ENCODE results near the gene LDLRAD4.

Gene LDLRAD4

DNA sequence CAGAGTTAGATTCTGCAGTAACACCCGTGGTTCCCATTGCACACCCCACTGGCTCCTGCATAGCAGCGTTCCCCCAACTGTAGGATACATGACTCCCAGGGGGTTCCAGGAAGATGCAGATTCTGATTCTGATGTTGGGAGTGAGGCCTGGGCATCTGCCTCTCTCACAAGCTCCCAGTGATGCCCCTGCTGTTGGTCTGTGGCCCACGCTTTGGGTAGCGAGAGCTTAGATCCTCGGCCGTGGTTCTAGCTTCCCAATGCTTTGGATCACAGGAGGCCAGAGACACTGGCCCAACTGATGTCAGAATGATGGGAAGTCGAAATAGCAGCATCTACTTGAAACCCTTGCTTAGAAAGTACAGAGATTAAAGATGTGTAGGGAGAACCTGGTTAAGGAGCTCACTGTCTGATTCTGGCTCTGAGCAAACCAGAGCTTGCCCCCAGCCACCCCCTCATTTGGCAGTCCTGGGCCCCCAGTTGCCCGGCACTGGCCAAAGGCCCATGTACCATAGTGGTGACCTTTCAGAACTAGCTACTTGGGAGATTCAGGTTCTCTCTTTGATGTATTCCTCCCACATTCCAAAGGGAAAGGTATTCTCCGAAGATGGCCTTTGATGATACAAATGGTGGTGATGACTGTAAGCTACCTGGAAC is 310.3 kb downstream of the LDLRAD4 start:
- no peak for DNase-seq

DNA sequence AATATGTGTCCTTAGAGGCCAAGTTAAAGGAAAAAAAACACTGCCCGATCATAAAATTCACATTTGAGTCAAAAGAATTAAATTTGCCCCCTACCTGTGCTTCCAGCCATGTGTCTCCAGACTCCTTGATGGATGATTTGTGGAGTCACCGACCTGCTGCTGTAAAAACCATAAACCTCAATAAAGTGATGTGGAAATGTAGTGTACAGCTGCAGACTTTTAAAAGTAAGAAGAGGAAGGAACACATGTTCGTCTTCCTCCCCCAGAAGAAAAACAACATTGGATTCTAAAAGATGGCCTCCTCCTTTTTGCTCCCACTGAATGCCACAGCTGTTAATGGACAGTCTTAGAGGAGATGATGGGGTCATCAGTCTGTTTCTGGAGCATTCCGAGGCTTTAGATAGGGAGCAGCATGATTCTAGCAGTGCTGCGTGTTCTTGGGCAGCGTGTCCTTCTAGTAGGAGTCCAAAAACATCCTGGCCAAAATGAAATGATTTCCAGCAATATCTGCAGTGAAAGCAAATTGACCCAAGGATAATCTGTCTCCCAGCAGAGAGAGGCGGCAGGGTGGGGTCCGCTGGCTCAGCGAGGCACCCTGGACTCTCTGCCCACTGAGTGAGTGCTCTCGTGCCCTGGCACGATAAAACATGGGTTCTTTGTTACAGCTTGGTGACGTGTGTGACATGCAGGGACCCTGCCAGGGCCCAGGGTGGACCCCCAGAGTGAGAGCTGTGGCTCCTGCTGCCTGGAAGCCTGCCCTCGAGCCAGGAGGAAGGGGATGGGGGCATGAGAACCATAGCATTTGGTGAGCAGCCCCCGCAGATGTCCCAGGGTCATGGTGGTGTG is 311.7 kb downstream of the LDLRAD4 start:
- peak; percentile 17 to 23 for DNase-seq

DNA sequence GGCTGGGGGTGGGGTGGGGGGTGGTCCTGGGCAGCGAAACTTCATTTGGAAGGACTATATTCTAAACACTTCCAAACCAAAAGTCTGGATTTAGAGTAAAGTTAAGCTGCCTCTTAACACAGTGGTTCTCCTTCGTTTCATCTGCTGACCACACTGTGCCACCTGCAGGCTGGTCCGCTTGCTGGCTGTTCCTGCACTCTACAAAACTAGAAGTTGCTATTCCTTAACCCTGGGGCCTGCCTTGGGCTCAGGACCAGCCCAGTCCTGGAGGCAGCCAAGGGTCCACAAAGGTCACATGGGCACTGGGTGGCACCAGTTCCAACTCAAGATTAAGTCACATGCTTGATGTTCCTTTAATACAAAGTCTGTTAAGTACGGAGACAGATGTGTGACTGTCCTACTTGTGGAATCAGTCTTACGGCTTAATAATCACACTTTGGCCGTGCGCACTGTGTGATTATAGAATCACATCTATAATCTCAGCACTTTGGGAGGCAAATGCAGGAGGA is 312.4 kb downstream of the LDLRAD4 start:
- peak; percentile 38 to 58 for DNase-seq

DNA sequence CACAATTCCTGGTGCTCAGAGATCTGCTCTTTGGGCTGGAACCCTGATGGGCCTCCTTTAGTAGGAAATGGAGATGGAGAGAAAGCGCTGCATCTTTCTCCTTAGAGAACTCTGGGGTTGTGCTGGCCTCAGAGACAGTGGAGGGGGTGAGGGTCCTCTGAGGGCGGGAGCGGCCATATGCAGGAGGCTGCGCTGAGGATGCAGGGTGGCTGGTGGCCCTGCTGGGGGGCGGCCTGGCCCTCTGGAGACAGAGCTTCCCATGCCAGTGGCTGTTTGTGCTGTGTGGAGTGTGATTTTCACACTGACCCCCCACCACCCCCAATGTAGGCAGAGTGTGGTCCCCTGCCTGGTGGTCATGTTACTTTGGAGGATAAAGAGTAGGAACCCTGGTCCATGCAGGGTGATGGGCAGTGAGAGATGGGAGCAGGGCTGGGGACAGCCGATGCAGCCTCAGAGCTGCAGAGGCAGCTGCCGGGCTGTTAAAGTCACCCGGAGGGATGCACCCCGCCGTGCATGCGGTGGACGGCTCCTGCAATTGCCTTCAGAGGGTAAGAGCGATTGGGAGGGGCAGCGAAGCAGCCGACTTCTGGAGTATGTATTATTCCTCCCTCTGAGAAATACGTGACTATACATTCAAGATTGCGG is 313.2 kb downstream of the LDLRAD4 start:
- DNase-seq: no peak

DNA sequence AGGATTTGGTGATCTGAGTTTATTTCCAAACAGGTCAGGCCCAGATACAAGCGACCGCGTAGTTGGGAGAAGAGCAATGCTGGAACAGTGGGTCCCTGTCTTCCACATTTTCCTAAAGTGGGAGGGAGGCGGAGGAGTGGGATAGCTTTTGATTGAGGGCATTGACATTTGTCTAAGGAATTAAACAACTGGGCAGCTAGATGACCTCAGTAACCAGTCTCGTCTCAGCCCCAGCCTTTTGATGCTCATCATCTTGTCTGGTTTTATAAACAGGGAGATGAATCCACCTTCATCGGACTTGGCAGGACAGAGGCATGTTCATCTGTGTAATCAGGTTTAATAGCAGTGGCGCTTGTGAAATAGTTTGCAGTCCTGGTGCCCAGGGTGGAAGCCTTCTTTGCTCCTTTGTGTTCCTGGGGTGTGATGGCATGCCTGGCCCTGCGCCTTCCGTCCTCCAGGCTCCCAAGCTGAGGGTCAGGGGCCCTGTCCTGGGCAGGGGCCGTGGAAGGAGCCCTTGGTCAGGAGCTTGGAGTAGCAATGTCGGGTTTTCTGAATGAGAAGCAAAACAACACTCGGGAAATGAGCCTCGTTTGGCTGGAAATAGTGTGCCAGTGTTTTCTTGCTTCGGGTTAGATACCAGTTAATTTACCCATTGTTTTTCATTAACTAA is 314.0 kb downstream of the LDLRAD4 start:
- DNase-seq: no peak

DNA sequence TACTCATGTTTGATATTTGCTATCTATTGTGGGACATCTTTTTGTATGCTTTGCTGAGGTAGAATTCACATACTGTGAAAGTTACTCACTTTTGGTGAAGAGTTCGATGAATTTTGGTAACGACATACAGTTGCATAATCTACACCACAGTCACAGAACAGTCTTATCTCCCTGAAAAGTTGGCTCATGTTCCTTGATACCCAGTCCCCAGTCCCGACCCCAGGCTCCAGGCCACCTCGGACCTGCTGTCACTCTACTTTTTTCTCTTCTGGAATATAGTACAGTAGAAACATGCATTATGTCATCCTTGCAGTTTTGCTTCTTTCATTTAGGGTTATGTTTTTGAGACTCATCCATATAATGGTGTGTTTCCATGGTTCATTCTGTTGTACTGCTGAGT is 316.1 kb downstream of the LDLRAD4 start:
- DNase-seq: no peak

DNA sequence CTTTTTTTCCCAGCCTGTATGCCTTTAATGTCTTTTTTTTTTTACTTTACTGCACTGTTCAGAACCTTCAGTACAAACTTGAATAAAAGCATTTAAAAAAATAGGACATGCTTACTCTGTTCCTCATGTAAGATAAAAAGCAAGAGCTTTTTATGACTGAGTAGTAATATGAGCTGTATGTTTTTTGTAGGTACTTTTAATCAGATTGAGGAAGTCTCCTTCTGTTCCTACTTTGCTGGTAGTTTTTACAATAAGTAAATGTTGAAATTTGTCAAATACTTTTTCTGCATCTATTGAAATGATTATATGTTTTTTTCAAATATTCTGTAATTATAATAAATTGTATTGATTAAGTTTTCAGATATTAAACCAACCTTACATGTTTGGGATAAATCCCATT is 318.0 kb downstream of the LDLRAD4 start:
- DNase-seq: peak; percentile 41 to 43

DNA sequence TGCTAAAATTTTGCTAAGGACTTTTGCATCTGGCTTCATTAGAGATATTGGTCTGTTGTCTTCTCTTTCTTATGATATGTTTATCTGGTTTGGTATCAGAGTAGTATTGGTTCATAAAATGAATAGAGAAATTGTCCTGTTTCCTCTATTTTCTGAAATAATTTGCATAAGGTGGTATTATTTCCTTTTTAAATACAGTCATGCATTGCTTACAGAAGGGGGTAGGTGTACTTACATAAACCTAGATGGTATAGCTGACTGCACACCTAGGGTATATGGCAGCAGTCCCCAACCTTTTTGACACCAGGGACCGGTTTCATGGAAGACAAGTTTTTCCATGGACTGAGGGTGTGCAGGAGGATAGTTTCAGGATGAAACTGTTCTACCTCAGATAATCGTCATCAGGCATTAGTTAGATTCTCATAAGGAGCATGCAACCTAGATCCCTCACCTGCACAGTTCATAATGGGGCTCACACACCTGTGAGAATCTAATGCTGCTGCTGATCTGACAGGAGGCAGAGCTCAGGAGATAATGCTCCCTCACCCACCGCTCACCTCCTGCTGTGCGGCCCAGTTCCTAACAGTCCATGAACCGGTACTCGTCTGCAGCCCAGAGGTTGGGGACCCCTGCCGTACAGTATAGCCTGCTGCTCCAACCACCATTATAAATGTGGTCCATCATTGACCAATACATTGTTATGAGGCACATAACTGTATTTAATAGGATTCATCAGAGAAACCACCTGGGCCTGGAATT is 318.6 kb downstream of the LDLRAD4 start:
- DNase-seq: no peak

DNA sequence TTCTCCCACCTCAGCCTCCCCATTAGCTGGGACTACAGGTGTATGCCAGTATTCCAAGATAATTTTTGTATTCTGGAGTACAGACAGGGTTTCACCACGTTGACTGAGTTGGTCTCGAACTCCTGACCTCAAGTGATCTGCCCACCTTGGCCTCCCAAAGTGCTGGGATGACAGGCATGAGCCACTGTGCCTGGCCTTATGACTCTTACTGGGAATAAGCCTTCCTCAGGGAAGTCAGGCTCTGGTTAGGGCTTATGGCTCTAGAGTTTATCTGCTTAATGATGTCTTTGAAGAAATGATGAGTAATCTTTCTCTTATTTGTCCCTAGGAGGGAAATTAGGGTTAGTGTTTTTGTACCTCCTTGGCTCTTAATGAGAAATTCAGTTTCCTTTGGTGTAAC is 320.1 kb downstream of the LDLRAD4 start:
- DNase-seq: no peak

DNA sequence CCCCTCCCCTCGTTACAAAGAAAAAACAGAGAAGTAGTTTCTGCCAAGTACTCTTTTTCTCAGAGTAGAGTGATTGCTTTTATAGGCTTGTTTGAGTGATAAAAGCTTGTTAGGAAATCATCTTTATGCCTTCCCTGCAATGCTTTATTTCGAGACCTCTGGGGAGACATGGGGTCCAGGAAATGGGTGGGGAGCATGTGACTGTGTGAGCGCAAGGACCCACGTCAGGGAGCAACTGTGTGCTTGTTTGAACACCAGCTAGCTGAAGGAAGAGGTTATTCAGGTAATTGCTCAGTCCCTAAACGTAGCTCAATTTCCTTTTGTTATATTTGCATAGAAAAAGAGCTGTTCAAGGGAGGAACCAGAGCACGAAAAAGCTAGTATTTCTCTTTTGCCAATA is 320.5 kb downstream of the LDLRAD4 start:
- no peak for DNase-seq

DNA sequence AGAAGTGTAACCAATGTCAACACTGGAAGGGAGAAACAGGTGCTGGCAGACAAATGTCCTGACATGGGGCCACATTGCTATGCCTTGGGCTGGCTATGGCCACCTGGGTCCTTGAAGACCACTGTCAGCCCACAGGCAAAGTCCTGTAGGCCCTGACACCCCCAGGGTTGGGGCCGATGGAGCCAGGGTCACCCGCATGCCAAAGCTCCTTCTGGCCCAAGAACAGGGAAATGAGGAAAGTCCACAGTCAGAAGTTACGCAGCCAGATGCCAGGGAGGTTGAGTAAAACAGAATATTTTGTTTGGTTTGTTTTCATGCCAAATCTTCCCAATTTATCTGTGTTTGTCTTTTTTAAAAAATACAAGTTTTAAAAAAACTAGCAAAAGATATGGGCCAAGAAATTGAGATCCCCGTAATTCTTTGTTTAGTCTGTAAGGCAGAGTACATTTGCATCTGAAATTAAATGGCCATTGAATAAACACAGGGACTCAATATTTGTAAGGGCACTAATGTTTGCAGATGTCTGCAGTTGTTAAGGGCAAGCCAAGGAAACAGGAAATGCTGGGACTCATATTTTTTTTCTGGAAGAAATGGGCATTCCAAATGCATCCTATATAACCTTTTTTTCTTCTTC is 321.4 kb downstream of the LDLRAD4 start:
- DNase-seq: no peak

DNA sequence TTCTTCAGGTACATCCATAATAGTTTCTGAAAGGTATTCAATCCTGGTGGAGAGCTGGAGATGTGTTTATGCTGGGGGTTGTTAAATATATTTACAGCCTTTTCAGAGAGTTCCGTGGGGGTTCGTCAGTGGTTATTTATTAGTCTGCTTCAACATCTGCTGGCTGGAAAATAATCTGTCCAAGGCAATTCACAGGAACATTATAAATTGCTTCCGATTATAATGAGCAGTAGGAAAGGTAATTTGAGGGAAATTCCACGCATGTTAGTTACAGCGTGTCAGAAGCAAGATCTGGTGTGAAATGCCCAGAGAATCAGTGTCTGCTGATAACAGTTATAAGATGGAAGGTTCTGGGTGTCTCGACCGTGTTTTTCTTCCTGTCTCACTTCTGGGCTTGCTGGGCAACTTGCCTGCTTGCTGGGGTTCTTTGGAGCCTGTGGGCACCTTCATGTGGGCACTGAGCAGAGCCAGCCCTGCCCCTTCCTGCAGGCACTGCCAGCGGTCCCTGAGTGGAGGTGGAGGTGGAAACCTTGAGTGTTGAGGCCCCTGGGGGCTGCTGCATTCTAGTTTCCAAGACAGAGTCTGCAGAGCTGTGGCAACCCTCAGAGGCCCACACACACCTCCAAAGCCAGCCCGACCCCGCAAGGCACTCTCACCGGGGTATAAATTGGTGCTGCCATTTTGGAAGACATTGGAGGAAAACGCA is 322.1 kb downstream of the LDLRAD4 start:
- no peak for DNase-seq

DNA sequence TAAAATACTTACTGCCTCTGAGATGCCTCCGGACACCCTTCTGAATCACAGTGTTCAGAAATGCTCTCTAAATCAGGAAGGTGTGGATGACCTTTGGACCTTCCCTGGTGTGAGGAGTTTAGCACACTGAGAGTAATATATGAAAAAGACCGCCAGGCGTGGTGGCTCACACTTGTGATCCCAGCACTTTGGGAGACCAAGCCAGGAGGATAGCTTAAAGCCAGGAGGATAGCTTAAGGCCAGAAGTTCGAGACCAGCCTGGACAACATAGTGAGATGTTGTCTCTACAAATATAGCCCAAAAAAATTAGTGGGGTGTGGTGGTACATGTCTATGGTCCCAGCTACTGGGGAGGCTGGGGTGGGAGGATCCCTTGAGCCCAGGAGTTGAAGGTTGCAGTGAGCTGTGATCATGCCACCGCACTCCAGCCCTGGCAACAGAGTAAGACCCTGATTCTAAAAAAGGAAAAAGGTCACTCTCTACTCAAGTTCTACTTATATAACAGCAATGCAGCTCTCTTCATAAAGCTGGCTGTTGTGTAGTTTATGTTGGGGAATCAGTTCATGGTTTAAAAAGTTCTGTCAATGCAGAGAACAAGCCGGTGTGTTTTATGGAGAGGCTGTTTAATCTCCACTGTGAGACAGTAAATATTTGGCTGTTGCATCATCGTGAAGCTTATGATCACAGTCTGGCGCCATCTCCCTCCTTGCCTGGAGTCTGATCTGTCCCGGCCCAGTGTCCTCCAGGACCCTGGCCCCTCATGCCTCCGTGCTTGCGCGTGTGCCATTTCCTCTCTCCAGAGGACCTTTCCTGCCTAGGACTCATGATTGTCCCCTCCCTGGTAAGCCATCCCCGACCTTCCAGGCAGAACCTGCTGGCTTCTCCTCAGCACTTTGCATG is 323.3 kb downstream of the LDLRAD4 start:
- DNase-seq: no peak

DNA sequence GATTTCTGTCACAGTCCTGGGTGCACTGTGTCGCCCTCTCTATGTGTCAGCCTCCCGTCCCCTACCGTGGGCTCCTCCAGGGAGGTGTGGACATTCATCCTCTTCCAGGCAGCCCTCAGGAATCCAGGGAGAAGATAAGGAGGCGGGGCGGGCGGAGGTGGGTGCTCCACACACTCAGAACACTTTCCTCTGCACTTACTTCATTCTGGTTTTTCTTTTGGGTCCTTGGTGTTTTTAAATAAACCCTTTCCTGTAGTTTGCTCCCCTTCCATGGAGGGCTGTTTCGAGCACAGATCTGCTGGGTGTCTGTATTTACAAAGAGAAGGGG is 323.9 kb downstream of the LDLRAD4 start:
- DNase-seq: no peak

DNA sequence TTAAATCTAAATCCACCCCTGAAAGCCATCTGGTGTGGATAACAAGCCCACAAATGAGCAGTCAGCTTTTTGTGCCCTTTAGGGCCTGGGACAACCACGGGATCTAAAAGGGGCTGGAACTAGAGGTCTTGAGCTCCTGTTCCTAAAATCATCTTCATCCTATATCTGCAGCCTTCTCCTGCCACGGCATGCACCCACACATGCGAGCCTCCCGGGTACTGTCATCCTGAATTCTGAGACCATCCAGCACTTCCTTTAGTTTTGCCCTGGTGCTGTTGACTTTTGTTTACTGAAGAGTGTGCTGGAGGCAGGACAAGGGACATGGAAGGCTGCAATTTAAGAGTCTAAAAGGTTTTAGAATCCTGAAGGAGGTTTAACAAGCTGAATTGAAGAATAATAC is 324.6 kb downstream of the LDLRAD4 start:
- DNase-seq: no peak

DNA sequence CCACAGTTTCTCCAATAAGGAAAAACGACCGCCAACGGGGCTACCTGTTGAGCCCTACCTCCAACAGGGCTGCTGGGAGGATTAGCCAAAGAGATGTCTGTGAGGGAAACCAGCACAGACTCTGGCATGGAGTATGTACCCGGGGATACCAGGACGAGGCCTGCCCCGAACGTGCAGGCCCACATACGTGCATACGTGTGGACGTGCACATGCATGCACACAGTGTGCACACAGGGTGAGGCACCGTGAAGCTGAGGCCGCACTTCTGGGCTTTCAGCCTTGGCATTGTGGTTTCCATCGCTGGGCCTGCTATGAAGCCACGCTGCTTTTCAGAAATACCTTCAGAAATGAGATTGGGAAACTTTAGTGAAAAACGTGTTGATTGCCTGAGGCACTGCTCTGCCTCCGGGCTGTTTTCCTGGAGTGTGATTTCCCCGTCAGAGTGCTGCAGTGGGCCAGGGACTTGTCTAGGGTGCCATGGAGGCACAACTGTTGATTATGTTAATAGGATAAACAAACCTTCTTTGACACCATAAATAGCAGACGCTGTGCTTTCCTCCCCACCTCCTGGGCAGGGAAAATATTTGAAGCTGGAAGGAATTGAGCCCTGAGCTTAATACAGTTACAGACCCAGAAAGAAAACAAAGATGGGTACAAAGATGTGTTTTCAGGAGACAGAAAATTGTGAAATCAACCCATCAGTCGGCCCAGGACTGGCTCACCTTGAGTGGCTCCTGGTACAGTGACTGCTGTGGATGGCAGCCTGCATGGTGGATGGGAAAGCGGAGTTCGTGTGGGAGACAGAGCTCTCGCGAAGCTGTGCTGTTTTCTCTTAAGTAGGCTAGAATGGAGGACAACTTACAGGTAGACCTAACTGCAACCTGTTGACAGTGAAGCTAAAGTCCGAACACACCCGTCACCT is 325.5 kb downstream of the LDLRAD4 start:
- DNase-seq: no peak

DNA sequence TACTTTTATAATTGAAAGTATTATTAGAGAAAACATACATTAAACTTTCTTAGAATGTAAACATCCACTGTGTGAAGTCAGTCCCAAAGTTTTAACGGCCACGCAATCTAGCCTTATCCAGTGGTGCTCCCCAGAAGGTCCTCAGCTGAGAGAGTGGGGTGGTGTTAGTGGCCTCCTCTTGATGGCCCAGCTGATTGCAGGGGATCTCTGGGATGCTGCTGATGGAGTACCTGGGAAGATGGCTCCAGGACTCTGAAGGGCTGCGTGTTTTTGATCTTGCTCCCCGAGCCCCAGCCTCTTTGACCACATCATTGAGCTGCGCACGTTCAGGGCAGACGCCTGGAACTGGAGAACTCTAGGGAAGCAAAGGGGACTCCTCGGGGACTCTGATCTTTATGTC is 326.4 kb downstream of the LDLRAD4 start:
- no peak for DNase-seq

DNA sequence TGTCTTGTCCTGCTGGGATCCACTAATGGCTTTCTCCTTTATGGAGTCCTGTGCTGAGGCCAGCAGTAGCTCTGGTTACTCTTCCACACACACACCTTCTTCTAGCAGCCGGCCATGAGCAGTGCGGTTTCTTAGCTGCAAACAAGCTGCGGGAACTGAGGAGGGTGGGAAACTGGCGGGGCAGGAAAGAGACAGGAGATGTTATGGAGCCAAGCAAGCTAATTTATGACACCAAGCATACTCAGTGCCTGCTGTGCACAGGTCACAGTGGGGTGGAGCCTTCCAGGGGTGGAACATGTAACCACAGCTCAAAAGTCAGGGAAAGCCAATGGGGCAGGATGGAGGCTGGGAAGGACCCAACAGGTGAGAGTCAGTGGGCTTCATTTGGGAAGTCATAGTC is 327.0 kb downstream of the LDLRAD4 start:
- DNase-seq: no peak

DNA sequence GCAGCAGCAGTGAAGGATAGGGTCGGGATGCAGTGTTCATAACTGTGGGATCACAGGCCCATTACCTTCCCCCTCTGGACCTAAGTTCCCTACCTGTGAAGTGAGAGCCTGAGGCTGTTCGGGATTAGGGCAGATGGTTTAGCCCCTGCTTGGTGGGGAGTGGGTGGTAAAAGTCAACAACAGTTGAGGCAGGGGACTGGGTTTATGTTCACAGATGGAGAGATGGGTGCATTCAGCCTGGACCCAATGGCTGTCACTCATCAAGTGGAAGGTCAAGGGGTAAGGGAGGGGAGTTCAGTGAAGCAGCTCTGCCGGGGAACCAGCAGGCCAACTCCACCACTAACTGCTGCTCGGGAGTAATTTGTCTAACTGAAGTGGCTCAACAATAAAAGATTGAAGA is 327.4 kb downstream of the LDLRAD4 start:
- DNase-seq: no peak

All from Kasumi-1 (cell line).